HCT116 (cell line): Measurements from ENCODE around the gene TMTC4. TPM values are rescaled to one million over a fixed set of nuclear protein-coding genes. Genes with fewer than 3 reads are reported as not detected.

Source experiments
- EZH2 ChIP-seq: fragments of 200-600 bp; sonication (generic); IDR thresholded peaks from 2 replicates; pipeline ENCODE4 v1.6.1; 2017; ENCODE audit warnings: antibody characterized with exemption, mixed run types
- EZH2phosphoT487 ChIP-seq: fragments of 200-600 bp; IDR thresholded peaks from 2 replicates; pipeline ENCODE4 v1.6.1; 2018; ENCODE audit warnings: antibody characterized with exemption, borderline replicate concordance
- RAD21 ChIP-seq: IDR thresholded peaks from 2 replicates; pipeline ENCODE4 v1.6.1; 2012; ENCODE audit warnings: low read depth, mild to moderate bottlenecking
- total RNA-seq: library from RNA; stranded (reverse); gene quantifications from one replicate; pipeline ENCODE4 v1.2.1, GENCODE V29; 2021; ENCODE audit not compliant: unreplicated experiment

Gene TMTC4
- total RNA-seq, 1 experiment from 2014 or later: 23.6 TPM

- no peak for TF ChIP-seq EZH2
- TF ChIP-seq EZH2phosphoT487: no peak
- TF ChIP-seq RAD21: no peak
Observed at GRCh38 chr13:100559886-100560285, 114.7 kb downstream of the TMTC4 start (continued).

Other genes starting within 250 kb of the TMTC4 start
- 5.0 TPM for gene GGACT, start 86.0 kb downstream of the TMTC4 start, total RNA-seq